HG02981 (cell line): ENCODE measurements around the gene DAB2.

Source experiments
- ATAC-seq: cut with Tn5 transposase; IDR thresholded peaks from one replicate; pipeline ENCODE4 v1.9.1; 2021; ENCODE audit warnings: mild to moderate bottlenecking, moderate library complexity; ENCODE audit not compliant: unreplicated experiment

DAB2 gene

GRCh38 chr5:39390945-39391344 is 33.8 kb downstream of the DAB2 start:
- no peak for ATAC-seq

GRCh38 chr5:39387293-39387692 is 37.5 kb downstream of the DAB2 start:
- ATAC-seq, result no peak

- ATAC-seq, result no peak
Measured at GRCh38 chr5:39384271-39384670, 40.5 kb downstream of the DAB2 start.

- ATAC-seq, result no peak
Measured at GRCh38 chr5:39381376-39381775, 43.4 kb downstream of the DAB2 start.

- no peak for ATAC-seq
Measured at GRCh38 chr5:39379693-39380092, 45.1 kb downstream of the DAB2 start.

- no peak for ATAC-seq
Measured at GRCh38 chr5:39377613-39378012, 47.2 kb downstream of the DAB2 start.

GRCh38 chr5:39376293-39376714 is 48.5 kb downstream of the DAB2 start:
- peak; percentile 69 for ATAC-seq

GRCh38 chr5:39373791-39374190 is 51.0 kb downstream of the DAB2 start:
- no peak for ATAC-seq

GRCh38 chr5:39371367-39371635 is 53.5 kb downstream of the DAB2 start:
- ATAC-seq, result no peak

GRCh38 chr5:39370555-39371366 is 54.0 kb downstream of the DAB2 start:
- no peak for ATAC-seq

- no peak for ATAC-seq
Measured at GRCh38 chr5:39369123-39369815, 55.5 kb downstream of the DAB2 start.

GRCh38 chr5:39368116-39368515 is 56.7 kb downstream of the DAB2 start:
- no peak for ATAC-seq

- ATAC-seq, result no peak
Measured at GRCh38 chr5:39367711-39368110, 57.1 kb downstream of the DAB2 start.

GRCh38 chr5:39364367-39364766 is 60.4 kb downstream of the DAB2 start, which contains the start of gene C9:
Gene C9 (minus strand): TSS chr5:39364495. CDS start chr5:39364464, 31 bp downstream.
- no peak for ATAC-seq

GRCh38 chr5:39363217-39363616 is 61.6 kb downstream of the DAB2 start:
- ATAC-seq, result no peak

GRCh38 chr5:39362646-39363045 is 62.1 kb downstream of the DAB2 start:
- no peak for ATAC-seq

GRCh38 chr5:39361306-39361705 is 63.5 kb downstream of the DAB2 start:
- no peak for ATAC-seq

GRCh38 chr5:39360471-39361111 is 64.2 kb downstream of the DAB2 start:
- ATAC-seq, result no peak

GRCh38 chr5:39356263-39356662 is 68.5 kb downstream of the DAB2 start:
- no peak for ATAC-seq

GRCh38 chr5:39355324-39355723 is 69.5 kb downstream of the DAB2 start:
- ATAC-seq, result no peak

GRCh38 chr5:39353717-39354399 is 70.9 kb downstream of the DAB2 start:
- ATAC-seq, result no peak
